HG03095 (cell line): ENCODE measurements around the gene EN1.

Source experiments
- ATAC-seq: cut with Tn5 transposase; IDR thresholded peaks from one replicate; pipeline ENCODE4 v1.9.1; 2021; ENCODE audit warnings: moderate library complexity; ENCODE audit not compliant: unreplicated experiment

Gene EN1

DNA sequence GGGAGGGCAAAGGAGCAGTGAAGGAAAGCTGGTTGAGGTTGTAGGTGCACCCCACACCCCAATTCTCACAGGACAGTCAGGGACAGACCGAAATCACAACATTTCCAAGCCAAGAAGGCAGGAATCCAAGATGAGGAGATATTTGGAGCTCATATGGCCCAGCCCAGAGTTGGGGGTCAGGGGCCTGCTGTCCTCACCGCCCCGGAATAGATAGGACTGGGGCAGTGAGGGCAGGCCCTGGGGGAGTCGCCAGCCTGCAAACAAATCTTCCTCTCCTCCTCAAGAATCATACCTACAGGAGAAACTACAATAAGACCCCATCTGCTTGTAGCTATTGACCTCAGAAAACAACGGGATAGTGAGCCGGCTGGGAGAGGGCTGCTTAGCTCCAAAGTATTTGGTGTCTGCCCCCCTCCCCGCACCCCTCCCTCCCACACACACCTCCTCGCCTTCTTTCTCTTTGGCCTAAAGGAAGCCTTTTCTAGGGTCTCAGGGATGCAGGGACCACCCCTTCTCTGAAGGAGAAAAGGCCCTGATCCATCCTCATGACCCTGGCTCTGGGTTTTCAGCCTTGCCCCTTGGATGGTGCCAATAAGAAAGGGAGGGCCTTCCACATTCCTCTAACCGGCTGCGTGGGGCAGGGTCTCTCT, 3.8 kb downstream of the EN1 start:
- no peak for ATAC-seq

DNA sequence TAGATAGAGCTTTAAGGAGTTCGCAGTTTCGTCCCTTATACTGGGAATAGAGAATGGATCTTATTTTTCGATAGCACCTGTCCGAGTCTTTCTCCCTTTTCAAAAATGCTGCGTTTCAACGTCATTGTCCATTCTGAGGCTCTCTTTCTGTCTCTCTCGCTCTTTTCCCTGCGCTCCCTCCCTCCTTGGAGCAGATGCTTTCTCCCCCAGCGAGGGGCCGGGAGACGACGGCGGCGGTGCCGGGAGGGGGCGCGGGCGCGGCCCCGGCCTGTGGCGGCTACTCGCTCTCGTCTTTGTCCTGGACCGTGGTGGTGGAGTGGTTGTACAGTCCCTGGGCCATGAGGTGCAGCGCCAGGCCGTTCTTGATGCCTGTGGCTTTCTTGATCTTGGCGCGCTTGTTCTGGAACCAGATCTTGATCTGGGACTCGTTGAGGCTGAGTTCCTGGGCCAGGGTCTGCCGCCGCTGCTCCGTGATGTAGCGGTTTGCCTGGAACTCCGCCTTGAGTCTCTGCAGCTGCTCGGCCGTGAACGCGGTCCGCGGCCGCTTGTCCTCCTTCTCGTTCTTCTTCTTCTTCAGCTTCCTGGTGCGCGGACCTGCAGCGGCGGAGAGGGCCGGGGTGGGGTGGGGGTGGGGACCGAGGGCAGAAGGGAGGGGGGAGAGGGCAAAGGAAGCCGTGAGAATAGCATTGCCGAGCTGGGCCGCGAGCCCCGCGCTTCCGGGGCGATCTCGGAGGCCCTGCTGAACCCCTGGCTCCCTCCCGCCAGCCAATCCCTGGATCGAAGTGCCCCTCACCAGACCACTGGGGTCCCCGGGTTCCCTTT, 4.6 kb downstream of the EN1 start:
- no peak for ATAC-seq

DNA sequence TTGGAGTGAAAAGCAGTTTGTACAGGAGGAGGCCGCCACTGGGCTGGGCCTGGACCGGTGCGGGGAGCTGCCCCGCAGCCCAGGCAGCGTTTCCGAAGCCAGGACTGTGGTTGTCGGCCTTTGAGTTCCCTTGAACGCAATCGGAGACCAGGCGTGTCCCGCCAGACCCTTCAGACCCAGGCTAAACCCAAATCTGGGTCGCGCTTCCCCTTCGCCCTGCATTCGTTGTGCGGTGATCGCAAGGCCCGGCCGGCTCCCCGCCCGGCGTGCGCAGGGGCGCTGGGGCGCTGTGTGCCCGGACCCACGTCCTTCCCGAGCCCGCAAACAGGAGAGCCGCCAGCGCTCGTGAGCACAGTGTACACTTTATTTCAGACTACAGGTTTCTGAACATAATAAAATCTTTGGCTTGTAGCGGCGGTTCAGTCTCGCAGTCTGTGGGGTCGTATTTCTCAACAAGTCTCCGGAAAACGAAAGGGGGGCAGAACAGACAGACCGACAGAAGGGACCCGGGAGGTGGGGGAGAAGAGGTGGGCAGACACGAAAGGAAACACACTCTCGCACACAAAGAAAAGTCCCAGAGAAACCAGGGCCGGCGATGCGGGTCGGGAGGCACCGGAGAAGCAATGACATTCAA, 5.5 kb downstream of the EN1 start:
- ATAC-seq, result no peak

DNA sequence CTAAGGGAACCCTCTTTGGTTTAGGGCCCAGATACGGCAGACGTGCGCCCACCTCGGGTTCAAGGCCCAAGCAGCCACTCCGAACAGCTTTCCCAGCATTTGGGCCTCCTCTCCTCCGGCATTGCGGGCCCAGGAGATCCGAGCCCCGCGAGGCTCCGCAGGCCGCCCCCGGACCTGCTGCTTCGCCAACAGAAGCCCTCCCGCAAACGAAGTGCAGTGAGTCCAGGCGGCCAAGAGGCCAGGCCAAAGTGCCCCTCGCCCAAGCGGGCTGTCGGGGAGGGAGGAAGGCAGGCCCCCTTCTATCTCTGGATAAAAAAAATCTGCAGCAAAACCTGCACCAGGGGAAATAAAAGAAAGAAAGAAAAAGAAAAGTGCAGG, 6.0 kb downstream of the EN1 start:
- no peak for ATAC-seq

DNA sequence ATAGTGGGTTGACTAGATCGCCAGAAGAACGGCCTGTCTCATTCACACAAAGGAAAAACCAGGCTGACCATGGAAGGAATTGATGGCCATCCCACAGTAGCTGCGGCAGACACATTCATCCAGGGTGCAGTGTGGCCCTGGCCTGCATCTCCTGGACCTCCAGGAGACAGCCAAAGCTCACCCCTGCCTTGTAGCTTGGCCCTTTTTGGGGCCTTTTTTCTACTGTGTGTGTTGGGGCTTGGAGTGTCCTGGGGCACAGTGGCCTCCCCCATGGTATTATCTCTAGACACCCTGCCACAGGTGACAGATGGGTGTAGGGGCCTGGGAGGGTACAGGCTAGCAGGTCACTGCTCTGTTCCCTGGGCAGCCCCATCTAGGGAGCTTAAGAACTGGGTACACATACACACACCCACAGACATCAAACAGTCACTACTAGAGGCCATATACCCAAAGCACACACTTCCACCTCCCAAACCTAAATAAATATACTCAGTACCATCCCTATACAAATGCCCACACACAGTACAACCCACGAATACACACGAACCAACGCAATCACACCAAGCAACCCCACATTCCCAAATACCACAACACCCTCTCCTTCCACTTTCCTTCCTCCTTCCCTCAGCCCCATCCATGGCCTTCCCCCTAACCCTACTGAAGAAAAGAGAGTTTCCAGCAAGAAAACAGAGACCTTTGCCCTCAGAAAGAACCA, 8.6 kb downstream of the EN1 start:
- no peak for ATAC-seq

DNA sequence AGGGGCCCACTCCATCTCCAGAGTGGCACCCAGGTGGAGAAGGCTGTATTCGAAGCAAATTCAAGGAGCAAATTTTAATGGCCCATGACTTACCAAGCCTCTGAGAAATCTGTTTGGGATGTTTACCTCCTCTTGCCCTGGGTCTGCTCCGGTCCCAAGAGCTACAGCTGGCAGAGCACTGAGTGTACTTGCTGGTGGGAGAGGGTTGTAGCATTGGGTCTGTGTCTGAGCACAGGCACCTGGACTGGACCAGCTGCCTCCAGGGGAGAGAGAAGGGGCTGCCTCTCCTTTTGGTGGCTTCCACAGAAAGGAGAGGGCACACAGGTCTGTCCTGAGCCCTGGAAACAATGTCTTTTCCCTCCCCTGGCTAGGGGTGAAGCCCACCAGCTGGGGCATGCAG, 9.8 kb downstream of the EN1 start:
- no peak for ATAC-seq

DNA sequence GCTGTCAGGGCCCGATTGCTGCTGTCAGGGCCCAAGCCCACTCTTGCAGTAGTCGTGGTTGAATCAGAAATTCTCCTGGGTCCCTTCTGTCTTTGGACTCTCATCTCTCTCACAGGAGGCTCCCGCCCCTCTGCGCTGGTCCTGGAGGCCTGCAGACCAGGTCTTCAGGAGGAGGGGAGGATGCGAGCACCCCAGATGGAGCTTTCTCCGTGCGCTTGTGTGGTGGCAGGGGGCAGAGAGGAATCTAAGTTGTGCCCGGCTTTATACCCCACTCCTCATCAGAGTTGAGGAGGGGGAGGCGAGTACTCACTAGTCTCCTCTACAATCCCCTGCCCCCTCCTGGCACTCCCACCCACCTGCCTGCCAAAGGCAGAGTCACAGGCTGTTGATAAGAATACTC, 10.4 kb downstream of the EN1 start:
- ATAC-seq, result no peak

DNA sequence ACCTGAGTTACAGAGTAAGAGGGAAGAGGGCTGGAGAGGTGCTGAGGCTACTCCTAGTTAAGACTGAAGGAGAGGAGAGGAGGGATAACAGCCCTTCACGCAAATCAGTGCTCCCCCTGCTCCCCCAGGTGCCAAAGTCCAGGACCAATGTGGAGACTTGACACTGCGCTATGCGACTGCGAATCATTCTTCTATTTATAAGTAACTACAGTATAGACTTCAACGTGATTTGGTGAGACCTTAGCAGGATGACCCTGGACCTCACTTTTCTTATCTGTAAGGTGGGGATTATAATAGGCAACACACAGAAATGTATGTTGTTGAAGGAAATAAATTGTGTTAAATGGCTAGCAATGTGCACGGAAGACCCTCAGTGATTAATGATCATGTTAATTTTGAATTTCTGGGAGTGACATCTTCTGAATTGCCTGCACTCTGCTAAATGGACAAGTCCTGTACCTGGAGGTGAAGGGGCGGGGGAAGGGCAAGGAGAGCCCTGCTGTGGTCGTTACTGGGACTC, 11.0 kb downstream of the EN1 start:
- no peak for ATAC-seq

DNA sequence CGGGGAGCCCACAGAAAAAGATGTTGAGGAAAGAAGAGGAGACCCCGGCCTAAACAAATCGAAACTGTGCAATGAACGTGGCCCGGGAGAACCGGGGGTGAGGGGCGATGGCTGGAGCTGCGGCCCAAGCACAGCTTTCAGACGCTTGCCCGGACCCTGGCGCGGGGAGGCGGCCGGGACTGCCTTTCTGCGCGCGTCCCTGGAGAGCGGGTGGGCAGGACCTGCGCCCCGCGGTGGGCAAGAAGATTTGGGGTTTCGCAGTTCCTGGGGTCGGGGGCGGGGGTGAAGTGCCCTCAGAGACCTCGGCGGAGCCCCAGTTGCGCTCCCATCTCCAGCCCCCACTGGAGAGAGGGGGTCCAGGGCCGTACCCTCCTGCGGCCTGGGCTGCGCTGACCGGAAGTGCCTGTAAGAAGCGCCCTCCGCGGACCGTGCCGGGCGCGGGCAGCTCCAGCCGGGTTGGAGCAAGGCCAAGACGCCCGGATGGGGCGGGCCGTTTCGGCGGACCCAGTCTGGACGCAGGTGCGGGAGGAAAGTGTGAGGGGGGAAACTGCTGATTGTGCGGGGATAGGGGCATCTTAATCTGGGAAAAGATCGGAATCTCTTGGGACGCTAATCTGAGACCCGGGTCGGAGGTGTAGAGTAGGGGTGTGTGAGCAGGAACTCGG, 11.6 kb downstream of the EN1 start:
- no peak for ATAC-seq

DNA sequence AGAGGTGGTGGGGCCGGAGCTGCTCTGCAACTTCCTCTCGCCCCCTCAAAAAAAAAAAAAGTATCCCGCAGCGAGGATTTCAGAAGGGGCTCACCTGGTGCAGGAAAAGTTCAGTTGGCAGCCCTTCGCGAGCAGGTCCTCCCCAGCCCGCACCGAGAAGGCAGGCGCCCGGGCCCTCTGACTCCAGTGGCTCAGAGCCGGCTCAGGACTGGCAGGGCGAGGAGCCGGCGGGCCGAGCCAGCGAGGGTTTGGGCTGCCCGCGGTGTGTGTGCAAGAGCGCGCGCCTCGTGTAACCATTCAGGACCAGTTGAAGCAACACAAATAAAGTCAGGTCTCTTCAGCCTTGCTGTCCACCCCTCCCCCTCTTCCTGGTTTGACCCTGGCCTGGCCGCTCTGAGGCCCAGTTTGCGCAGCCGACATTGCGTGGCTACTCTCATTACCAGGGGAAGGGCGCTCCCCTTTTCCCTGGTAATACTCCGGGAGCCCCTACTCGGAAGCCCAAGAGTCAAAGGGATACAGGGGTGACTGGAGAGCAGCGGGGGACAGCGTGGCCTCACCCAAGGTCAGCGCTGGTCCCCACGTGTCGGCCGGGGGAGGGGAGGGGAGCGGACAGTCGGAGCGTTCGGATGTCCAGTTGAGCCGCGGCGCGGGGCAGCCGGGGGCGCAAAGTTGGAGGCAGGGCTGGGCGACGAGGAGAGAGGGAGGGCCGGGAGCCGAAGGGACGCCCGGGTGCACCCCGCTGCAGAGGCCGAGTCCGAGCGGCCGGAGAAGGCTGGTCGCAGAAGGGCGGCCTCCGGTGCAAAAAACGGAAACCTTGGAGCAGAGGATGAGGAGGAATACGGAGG, 12.3 kb downstream of the EN1 start:
- ATAC-seq, result no peak

DNA sequence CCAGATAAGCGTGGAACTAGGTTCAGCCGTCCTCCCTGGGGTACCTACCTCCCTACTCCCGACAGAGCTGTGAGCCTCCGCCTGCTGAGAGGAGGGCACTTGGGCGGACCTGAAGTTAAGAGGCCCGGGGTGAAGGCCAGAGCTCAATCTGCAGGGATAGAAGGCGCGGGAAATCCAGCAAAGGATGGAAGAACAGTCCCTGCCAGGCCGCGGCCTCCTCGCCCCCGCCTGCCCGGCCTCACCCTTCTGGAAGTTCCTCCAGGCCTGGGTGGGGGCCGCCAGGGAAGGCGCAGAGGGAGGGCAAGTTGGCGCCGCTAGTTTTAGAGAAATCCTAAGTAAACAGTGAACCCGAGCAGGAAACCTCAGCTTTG, 13.0 kb downstream of the EN1 start:
- ATAC-seq, result no peak

DNA sequence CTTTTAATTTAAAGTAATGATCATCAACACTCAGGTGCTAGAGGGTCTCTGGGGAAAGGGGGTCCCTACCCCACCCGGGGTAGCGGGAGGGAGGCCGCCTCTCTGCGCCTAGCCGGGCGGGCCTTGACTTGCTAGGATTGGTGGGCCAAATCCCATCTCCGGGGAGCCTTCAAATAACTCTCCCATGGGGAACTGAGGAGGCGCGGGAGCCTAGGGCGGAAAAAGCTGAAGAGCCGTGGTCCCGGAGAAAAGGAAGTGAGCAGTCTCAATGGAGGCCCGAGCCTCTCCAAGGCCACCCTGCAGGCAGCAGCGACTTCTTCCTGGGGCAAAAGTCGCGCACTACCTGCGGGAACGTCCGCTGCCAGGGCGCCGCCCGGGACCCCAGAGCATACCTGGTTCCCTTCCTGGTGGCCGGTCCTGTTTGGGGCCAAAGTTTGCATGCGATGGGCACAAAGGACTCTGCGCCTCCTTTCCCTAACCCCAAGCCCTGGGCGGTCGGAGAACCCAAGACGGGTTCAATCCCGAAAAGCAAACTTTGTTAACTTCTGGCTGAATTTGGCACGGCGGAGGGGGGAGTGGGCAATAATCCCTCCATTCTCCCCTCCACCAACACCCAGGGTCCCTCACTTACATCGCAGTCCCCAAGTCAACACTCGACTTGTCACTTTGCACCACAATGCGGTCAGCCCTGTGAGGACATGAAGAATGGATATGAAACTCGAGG, 13.6 kb downstream of the EN1 start:
- no peak for ATAC-seq

DNA sequence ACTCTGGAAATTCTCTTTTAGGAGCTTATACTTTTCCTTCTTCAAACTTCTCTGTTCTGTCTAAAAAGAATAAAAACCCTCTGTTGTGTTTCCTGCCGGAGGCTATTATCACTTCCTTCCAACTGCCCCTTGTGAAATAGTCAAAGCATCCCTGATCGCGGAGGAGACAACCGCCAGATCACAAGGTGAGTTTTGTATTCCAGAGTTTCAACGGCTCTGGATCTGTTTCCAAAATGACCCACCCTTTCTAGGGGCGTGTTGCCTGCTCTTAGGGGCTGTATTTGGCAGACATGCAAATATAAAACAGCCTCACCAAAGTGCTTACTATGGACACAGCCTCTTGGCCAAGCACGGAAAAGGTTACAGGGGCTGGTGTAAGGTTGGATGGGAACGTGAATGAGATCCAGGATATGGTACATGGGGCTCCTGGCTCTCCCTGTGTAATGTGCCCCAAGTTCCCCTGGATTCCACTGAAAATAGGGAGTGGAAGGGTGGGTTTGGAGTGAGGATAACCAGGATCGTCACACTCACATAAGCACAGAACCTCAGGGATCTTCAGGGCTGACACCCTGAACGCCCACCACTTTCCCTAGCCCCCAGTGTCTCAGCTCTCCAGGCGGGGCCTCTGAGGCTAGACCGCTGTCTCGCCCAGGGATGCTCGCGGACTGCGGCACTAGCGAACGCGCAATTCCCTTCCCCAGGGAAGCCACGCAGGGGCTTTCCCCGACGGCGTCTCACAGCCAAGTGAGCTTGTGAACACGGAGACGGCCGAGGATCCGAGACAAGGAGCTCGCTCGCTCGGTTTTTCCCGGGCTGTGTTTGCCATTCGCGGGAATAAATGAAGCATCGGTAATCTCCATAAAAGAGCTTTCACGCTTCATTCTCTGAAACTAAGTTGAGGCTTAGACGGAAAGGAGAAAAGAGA, 14.4 kb downstream of the EN1 start:
- ATAC-seq, result no peak

DNA sequence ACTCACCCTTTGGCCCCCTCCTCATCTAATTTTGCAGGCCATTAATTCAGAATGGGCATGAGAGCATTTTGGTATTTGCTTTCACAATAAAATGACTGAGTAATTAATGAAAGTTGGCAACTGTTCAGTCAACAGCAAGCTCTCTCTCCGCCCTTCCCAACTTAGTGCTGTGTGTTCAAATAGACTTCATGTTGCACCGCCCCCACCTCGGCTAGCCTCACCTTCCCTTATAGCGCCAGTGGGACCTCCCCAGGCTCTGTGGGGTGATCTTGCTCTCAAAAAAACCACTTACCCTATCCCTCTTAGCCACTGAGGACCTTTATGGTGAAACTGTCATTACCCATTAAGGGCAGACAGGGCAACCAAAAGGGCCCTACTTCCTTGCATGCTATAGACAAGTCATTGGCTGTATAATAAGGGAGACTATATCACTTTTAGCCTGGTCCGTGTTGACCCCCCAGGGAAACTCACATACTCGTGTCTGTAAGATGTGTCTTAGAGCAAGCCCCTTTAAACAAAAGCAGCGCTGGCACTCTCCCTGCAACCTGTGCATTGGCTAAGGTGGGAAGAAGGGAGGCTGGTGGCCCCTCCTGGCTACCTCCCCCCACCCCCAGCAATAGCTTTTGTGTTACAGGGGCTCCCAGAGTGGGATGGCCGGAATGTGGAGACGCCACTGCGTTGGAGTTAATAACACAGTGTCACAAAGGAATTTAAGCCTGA, 15.2 kb downstream of the EN1 start:
- no peak for ATAC-seq

DNA sequence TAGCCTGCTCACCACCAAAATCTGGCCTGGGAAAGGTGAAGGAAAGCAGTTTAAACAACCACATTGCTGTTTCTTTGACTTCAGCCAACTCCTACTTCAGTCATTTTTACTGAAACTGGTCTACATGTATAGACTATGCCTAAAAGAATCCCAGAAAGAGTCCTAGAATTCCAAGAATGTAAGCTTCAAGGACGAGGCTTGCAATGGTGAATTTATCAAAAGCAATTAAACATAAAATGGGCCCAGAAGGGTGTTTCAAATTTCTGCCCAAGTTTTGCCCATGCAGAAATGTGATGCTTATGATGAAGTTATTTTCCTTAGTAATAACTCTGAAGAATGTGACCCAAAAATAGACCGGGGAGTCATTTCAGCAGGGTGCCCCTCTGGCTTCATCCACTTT, 16.6 kb downstream of the EN1 start:
- no peak for ATAC-seq

DNA sequence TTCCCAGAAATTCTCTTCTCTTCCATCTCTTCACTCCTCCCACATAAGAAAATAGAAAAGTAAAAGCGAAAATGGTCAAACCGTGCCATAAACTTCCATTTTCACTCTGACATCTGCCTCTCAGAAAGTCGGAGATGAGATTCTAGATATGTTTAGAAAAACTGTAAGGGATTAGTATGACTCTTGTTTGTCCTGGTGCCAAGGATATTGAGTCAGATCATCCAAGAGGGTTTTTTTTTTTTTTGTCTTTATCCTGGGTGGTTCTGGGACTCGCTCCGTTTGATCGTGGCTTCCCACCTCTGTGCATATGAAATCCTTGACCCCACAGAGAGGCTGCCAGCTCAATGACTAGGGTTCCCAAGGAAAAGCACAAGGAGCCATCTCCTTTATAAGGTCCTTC, 17.3 kb downstream of the EN1 start:
- no peak for ATAC-seq

DNA sequence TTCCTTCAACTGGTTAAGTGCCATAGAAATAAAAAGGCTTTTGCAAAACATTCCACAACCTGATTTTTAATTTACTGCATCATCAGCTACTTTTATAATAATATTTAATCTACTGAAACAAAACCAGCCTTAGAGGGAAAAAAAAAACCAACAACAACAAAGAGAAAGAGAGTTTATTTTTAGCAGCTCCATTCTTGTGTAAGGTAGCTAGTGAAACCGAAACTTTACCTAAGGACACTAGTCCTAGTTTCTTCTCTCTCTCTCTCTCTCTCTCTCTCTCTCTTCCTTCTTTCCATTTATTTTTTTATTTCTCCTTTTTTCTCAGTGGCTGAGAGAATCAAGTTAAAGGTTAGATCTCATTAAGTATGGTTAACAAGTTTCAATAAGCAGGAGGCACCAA, 21.4 kb downstream of the EN1 start:
- ATAC-seq, result no peak

DNA sequence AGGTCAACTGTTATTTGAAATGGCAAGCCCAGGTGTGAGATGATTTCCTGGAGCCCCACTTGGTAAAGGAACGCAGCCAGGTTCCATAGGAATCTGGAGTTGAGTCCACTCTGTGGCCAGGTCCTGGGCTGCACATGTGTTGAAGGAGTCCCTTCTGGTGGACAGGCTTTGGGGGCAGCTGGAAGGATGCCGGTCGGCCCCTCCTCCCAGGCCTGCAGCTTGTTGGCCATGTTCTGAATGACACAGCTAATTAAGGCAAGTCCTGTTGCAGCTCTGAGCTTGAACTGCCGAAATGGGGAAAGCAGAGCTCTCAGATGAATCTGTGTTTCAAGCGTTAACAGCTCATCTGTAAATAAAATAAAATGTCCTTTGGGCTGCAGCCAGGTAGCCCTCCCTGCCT, 23.8 kb downstream of the EN1 start:
- ATAC-seq, result no peak
